Measurements from ENCODE around the gene KIF6. TPM values are rescaled to one million over a fixed set of nuclear protein-coding genes. Genes with fewer than 3 reads are reported as not detected.

The KIF6 gene
- total RNA-seq, 1 experiment from 2014 or later: 2.7 TPM

DNA sequence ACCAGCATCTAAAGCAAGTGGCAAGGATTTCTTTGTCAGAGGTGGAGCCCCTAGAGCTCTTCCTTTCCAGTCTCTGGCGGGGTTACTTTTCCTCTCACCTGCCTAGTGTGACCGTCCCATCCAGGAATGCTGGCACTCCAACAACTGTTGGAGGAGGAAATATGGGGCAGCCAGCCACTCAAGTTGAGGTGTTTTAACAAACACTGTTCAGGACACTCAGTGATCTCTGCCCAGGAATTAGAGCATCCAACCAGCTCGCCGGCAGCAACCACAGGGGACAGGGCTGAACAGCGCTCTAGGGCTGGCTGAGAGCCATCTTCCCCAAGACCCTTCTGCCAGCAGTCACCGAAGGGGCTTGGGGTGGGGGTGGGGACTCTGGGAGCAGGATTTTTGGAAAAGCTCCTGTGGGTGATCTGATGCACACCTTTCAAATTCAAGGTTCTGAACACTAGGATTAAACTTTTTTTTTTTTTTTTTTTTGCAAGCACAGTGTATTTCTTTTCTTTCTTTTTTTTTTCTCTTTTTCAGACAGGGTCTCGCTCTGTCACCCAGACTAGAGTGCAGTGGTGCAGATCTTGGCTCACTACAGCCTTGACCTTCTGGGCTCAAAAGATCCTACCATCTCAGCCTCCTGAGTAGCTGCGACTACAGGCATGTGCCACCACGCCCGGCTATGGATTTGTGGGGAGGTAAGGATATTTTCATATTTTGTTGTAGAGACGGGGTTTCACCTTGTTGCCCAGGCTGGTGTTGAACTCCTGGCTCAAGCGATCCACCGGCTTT lies 374.3 kb downstream of the KIF6 start:
- DNase-seq (ENCODE audit: low read depth): no peak

DNA sequence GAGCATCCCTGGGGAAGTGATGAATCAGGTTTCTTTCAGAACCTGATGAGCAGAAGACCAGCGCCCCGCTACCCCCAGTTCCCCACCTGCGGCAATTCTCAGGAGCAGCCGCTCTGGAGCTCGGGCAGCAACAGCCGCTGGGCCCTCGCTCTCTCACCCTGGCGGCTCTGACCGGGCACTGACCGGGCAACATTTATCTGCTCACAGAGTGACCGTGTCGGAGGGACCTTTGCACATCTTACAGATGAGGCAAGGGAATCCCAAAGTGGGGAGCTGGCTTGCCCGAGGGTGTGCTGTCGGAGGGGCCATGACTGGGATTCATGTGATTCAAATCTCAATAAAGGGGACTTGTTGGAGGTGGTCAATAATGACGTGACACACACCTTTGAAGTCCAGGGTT lies 376.5 kb downstream of the KIF6 start:
- no peak for DNase-seq (ENCODE audit: low read depth)

DNA sequence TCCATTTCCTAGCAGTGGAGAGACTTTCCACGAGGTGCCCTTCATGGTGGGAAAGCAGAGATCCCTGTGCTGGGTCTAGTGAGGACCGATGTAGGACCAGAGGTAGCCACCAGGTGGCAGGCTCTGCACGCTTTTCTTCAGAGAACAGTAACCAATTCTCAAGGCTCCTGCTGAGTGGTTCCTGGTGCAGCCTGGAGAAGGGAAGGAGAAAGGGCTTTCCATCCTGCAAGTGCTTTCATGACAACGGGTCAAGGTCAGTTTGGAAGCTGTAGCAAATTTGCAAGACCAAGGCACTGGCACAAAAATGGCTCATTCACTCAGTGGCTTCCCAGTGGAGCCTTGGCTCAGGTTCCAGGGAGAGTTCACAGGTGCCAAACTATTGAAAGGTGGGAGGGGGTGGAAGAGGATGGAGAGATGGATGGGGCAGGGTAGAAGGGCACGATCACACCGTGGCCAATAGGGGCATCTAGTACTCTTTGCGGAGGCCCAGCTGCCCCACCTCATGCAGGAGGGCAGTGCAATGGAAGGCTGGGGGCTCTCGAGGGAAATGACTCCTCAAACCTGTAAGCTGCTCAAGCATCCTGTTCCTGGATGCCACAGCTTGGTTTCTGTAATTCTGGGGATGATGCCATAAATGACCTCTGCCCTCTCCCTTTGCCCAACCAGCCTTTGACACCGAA lies 377.2 kb downstream of the KIF6 start:
- DNase-seq (ENCODE audit: low read depth): peak; percentile 57

DNA sequence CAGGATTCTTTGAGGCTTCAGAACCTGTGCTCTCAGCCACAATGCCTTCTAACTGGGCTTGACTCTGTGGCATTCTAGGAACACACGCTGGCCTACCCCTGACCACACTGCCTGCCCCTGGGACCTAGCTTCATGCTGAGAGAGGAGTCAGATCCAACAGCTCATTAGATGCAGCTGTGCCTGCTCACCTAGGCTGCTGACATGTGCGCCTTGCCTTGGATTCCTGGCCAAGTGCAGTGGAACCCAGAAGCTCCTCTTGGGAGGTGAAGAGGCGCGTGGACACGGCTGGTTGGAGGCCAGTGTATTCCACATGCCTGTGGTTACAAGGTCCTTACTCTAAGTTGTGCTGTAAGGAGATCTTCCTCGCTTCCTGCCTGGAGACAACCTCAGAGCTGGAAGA lies 378.0 kb downstream of the KIF6 start:
- DNase-seq (ENCODE audit: low read depth): peak; percentile 14

DNA sequence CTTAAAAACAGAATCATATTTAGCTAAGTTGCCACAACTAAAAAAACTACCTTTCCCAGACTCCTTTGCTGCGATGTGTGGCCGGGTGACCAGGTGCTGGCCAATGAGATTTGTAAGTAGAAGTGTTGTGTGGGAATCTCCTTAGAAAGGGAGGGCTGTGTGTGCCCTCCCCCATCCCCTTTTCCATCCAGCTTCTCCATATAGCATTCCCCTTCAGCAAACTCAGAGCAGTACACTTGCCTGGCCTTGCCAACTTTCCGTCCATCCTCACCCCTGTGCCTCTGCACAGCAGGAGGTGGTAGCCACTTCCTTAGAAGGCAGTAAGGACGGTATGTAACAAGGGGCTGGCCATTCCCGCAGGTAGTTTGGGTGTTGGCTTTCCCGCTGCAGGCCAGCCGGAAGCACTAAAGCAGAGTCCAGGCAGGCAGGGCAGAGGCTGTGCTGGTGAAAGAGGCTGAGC lies 380.4 kb downstream of the KIF6 start:
- no peak for DNase-seq (ENCODE audit: low read depth)

DNA sequence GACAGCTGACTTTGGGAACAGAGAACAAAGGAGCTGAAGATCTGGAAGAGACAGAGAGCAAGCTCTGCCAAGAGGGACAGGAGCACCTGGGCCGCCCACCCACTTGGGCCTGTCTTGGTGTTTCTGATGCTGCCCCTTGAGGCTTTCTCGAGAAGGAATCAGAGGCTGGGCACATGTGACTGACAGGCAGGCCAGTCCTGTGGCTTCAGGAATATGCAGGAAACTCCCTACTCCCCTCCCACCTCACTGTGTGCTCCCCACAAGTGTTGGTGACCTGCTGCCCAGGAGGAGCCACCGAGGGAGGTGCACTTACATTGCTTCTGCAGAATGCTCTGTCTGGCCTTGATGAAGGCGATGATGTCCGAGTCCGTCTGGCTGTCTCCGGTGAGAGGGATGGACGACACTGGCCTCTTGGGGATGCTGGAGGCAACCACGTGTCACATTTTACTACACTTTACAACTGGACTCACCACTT lies 381.8 kb downstream of the KIF6 start:
- DNase-seq (ENCODE audit: low read depth): no peak

DNA sequence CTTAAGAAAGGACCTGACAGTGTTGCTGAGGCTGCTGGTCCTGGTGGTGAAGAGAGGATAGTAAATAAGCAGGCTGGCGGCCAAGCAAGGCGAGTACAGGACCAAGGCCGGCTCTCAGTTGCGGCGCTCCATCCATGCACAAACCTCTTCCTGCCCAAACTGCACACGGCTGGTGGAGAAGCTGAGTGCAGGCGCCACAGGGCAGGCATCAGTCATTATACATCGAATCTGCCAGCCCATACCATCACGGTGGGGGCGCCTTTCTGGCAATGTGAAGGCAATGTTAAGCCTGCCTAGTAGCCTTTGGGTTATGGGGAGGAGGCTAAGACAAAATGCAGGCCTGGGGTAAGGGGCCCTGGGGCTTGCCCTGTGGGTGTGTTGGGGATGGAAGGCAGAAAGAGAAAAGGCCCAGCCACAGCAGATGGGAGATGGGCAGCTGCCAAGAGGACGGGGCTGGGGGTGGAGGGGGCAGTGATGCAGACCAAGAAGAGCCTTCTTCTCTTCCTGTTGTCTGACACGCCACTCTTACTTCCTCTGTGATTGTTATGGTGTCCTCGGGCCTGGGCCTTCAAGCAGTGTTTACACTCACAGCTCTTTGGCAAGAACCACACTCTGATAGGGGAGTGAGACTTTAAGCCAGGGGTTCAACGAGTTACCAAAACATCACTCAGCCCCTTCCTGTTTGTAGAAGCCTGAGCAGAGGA lies 382.4 kb downstream of the KIF6 start:
- DNase-seq (ENCODE audit: low read depth): no peak

DNA sequence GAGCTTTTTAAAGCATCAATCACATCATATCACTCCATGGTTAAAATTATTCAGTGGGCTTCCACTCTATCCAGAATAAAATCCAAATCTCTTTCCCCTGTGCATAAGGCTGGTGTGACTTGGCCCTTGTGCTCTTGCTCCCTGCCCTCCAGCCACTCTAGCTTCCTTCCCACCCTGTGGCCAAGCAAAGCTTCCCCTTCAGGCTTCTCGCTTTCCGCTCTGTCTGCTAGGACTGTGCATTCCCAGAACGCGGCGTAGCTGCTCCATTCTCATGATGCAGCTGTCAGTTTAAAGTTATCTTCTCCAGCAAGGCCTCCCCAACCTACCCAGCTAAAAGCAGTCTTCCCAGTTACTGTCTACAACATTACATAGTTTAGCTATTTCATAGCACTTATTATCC lies 383.3 kb downstream of the KIF6 start:
- DNase-seq (ENCODE audit: low read depth): no peak

DNA sequence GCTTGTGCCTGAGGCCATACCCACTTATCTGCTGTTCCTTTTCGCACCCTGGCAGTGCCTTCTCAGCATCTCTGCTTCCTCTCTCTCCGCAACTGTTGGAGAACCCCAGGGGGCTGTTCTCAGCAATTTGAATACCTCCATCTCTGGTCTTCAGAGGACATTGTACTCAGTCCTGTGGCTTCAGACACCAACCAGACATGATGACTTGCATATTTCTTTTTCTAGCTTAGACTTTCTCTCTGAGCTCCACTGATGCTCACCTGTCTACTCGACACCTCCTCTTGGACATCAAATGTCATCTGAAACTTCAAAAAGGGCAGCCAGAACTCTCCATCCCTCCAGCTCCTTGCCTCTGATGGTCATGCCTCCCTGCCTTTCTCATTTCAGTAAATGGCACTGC lies 383.9 kb downstream of the KIF6 start:
- no peak for DNase-seq (ENCODE audit: low read depth)

DNA sequence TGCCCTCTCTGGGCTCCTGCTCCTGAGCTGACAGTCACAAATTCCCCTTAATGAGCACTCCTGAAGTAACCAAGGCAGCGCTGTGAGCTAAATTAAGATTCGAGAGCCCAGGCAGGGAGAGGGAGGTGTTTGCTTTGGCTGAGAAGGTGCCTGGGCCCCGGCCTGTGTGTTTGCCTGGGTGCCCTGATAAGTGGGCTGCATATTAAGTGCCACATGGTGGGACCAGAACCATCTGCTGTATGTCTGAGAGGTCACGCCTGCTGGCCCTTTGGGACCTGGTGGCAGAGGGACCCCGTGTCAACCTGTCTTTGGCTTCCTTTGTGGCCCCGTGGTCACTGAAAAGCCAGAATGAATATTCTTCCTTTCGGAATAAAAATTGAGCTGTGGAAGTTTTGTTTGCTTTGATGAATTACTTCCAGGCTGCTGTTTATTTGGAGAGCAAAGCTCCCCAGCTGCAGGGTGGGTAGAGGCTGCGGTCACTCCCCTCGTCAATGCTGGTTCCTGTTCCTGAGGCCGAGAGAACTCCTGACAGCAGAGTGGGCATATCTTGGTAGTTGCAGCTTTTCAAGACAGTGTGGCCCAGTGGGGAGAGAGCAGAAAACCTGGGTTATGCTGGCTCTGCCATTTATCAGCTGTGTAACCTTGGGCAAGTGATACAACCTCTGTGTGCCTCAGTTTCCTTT lies 385.2 kb downstream of the KIF6 start:
- DNase-seq (ENCODE audit: low read depth): no peak

DNA sequence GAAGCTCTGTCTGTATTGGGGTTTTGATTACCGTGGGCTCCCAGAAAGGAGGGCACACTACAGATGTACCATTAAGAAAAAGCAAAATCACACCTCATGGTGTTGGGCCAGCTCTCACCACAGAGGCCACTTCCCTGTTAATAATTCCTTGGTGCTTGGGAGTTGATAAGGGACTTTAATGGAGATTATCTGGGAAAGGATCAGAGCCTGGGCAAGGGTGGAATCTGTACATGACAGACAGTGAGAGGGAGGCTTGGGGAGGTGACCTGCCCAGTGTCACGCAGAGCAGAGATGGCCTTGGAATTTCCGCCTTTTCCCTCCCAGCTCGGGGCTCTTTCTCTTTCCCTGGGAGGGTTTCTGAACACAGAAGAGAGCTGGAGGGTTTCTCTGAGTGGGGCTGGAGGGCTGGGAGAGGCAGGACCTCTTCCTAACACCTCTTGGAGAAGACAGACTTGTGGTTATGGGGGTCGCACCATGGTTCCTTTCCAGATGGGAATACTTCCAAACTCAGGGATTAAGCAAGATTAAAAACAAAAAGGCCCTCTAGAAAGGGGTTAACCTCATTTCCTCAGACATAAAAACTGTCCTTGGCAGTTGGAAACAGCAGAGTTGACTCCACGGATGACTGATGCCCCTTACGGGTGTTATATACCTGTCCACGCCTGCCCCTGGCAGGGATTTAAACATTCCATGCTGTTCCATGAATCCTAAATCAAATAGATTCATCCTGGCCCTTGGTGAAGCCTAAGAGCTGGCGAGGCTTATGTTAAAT lies 385.9 kb downstream of the KIF6 start:
- DNase-seq (ENCODE audit: low read depth): no peak

DNA sequence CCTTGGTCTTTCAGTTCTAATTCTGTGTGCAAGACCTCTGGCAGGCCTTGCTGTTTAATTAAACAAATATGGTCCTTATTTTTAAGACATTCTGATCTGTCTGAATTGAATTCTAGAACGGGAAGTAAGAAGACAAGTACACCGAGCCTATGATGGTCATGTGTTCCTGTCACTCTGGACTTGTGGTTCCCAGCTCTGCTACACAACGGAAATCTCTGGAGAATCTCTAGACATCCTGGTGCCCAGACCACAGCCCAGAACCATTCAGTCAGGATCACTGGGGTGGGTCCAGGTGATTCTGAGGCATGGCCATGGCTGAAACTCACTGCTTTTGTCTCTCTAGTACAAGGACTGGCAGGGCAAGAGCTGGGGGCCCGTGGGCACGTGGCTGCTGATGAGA lies 386.8 kb downstream of the KIF6 start:
- DNase-seq (ENCODE audit: low read depth): no peak

DNA sequence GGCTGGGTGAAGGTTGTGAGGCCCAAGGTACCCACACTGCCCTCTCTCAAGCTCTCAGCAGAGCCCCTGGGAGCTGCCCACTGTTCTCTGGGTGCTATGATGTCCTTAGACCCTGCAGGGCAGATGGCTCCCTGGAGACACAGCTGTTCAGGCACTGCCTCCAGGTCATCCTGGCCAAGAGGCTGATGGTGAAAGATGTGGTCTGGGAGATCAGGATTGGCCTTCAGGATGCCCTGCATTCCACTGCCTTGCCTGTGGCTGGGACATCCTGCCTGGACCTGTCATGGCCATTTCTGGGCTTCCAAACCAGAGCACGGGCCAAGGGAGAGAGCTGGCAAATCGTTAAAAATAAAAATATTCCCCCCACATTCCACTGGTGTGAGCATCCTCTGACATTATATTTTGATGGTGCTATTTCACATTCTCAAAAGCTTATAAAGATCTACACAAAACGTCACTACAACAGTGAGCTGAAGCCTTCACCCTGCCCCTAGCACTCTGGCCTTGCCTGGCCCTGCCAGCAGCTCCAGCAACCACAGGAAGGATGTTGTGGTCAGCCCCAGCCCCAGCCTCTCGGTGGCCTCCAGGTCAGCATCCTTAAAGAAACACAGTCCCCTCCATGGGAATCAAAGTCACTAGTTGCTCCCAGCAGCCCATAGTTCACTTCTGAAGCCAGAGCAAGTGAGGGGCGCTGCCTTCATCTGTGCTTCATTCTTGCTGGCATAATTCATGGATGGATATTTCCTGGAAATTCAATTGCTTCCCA lies 389.2 kb downstream of the KIF6 start:
- peak; percentile 52 for DNase-seq (ENCODE audit: low read depth)

DNA sequence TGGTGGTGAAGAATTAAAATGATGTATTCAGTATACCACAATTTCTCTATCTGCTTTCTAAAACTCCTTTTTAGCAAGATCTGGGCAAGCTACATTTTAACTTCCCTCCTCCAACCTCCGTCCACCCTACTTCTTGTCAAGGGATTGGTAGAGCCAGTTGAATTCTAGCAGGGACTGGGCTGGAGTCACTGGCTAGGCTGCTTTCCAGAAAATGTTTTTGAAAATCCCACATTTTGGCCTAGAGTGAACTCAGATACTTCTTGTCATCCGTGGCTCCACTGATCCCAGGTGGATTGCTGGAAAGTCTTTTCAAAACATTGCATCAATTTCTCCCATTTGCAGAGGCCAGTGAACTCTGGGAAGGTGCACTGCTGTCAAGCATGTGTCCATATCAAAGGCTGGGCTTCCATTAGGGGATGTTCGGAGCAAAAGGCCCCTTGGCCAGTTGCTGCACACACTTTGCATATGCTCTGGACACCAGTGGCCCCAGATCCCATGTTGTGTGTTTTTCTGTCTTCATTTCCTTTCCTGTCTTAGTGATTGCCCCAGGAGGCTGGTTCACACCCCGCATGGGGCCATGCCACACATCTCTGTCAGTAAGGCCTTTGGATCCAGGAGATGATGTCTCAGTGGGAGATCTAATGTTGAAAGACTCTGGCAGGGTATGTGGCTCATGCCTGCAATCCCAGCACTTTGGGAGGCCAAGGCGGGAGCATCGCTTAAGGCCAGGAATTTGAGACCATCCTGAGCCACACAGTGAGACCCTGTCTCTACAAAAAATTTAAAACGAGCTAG lies 391.4 kb downstream of the KIF6 start:
- DNase-seq (ENCODE audit: low read depth): no peak

DNA sequence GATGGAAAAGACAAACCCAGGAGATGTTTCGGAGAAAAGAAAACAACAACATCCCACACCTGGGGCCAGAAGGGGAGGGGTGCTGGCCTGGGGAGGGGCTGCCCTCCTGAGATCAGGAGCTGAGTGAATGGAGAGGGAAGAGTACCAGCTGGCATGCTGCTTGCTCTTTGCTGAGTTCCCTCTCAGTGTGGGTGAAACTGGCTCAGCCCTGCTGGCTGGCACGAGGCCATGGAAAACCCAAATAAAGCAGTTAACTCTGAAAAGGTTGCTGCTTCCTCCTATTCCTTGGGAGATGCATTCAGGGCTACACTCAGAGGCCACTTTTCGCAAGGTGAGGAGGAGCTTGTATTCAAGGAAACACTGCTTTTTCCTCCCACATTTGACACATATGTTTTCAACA lies 394.7 kb downstream of the KIF6 start:
- no peak for DNase-seq (ENCODE audit: low read depth)

DNA sequence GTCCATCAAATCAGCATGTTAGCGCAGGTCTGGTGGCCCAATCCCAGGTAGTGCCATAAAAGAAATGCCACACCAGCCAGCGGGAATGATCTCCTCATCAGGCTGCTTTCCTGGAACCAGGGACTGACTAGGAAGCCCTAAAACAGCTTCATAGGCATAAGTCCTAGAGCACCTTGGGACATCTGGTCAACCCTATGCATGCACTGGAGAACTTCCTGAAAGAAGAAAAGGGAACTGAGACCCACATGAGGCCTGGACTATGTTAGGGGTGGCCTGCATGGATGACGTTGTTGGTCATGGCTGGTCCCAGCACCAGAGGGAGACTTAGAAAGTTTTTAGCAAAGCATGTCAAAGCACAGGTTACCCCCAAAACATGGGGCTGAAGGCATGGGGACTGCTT lies 395.2 kb downstream of the KIF6 start:
- no peak for DNase-seq (ENCODE audit: low read depth)

DNA sequence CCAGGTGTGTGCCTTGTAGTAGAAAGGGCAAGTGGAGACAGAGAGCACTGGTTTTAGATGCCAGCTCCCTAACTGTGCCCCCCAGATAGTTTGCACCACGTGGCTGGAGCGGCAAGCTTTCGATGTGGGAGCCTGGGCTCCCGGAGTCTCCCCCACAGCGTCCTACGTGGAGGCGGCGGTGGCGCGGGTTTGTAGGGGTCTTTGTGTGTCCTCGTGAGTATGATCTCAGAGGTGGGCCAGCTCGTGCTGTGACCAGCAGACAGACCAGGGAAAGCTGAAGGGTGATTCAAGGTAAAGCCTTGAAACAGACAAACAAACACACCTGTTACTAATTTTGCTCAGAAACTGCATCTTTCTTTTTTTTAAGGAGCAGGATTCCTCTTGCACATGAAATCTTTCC lies 397.1 kb downstream of the KIF6 start:
- no peak for DNase-seq (ENCODE audit: low read depth)

DNA sequence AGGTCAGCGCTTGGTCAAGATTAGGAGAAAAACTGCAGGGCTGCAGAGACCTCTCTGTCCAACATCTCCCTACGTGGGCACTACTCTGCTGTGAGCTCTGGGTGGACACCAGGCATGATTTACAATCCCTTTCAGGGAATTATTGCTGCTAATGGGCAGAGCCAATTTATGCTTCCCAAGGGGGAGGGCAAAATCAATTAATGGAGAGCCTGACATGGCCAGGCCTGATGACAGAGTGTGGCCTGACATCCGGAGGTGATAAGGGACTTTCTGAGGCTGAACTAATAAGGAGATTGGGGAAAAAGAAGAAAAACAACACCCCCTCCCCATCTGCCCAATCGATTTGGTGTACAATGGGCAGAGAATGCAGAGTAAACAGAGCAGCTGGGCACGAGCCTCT lies 397.7 kb downstream of the KIF6 start:
- no peak for DNase-seq (ENCODE audit: low read depth)

DNA sequence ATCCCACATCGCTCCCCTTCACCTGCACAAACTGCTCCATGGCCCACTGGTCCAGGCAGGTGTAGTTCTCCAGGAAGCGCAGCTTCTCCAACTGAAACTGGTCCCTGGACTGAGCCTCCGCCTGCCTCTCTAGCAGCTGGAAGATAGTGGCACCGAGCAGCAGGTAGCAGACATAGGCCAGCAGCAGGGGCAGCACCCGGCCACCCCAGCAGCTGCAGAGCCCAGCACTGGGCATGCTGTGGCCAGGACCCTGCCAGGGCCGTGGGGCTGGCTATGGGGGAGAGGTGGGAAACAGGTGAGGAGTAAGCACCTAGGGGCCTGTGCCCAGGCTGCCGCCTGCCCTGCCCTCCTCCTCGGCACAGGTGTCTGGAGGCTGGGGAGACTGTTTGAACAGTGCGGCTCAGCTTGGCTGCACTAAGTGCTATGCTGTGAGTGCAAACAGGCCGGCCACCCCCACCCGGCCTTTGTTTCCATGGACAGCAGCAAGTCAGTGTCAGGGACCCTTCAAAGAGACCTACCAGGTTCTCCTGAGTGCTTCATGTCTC lies 402.8 kb downstream of the KIF6 start, which contains the start of gene KCNK16:
TSS of gene KCNK16 (minus strand) at position 397 of the 545 bp plus-strand sequence. CDS start at position 235, 162 bp downstream.
- DNase-seq (ENCODE audit: low read depth): no peak
